22Rv1 (cell line): ENCODE measurements around the gene CX3CL1.

ENCODE experiments used
- H3K27ac ChIP-seq: fragments of 450-650 bp; 2 replicates; pipeline ENCODE4 v1.5.1; 2017
- ZFX ChIP-seq: fragments of 450-650 bp; IDR thresholded peaks from 2 replicates; pipeline ENCODE4 v1.6.1; 2017; ENCODE audit warnings: antibody characterized with exemption, borderline replicate concordance
- TF ChIP-seq, protein P1 (sequence below): fragments of 450-650 bp; IDR thresholded peaks from 2 replicates; pipeline ENCODE4 v1.5.1; 2017; ENCODE audit warnings: mild to moderate bottlenecking

The CX3CL1 gene

DNA sequence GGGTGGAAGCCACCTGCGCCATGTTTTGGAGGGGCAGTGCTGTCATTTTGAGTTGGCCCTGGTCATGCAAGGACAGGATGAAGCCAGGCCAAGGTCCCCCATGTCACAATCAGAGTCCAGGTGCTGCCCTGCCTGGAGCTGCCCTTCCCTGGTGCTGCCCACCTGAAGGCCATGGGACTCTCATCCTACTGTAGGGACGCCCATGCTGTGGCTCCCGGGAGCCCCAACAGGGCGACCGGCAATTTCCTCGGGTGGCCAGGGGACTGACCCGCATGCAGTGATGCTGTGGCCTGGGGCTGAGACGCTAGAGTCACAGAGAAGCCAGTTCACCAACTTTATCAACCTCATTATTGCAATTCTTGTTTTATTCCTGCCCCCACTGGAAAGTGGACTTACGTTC is 40.3 kb downstream of the CX3CL1 start:
- TF ChIP-seq, protein P1, sequence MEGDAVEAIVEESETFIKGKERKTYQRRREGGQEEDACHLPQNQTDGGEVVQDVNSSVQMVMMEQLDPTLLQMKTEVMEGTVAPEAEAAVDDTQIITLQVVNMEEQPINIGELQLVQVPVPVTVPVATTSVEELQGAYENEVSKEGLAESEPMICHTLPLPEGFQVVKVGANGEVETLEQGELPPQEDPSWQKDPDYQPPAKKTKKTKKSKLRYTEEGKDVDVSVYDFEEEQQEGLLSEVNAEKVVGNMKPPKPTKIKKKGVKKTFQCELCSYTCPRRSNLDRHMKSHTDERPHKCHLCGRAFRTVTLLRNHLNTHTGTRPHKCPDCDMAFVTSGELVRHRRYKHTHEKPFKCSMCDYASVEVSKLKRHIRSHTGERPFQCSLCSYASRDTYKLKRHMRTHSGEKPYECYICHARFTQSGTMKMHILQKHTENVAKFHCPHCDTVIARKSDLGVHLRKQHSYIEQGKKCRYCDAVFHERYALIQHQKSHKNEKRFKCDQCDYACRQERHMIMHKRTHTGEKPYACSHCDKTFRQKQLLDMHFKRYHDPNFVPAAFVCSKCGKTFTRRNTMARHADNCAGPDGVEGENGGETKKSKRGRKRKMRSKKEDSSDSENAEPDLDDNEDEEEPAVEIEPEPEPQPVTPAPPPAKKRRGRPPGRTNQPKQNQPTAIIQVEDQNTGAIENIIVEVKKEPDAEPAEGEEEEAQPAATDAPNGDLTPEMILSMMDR = no peak
- TF ChIP-seq ZFX = no peak
- no peak overlapping the region for H3K27ac ChIP-seq

DNA sequence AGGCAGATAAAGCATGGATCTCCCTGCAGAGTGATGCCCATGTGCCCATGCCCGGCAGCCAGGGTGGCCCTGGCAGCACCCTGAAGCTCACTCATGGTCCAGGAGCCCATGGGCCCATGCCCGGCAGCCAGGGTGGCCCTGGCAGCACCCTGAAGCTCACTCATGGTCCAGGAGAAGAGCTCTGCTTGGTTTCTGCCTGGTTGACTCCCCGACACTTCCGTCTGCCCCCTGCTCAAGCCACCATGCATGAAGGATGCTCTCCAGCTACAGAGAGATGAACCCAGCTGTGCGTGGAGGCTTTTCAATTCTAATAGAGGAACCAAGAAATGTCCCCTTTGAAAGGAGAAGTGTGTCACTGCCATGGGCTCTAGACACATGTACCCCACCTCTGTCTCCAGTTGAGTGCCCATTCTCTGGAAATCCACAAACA is 41.0 kb downstream of the CX3CL1 start:
- no peak for TF ChIP-seq ZFX
- TF ChIP-seq, protein P1 = no peak
- no peak overlapping the region for H3K27ac ChIP-seq

DNA sequence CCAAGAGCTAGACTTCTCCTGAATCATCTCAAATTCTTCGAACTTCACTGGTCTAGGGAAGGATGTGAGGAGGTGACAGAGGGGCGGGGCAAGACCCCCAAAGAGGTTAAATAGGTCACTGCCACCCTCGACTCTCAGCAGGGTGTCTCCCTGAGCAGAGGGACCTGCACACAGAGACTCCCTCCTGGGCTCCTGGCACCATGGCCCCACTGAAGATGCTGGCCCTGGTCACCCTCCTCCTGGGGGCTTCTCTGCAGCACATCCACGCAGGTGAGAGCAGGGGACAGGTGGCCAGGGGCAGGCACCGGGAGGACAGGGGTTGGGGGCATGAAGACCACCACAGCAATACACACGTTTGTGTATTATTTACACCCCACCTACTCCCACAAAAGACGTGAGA is 41.4 kb downstream of the CX3CL1 start:
- TF ChIP-seq, protein P1 = no peak
- TF ChIP-seq ZFX = no peak
- no peak overlapping the region for H3K27ac ChIP-seq

DNA sequence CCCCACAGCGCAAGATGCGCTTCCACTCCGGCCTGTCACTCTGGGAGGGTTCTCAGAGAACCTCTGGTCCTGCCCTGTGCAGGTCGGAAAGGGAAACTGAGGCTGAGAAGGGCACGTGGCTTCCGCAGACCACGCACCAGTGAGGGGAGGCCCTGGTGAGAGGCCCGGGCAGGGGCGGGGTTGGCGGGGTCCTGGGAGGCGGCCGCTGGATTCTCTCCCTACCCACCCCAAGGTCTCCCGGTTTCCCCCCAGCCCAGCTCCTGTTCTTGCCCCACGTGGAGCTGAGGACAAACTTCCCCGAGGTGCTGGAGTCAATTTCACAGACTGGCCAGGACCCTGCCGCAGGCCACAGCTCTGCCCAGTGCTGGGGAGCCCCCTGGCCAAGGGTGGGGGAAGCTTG is 43.8 kb downstream of the CX3CL1 start:
- no peak for TF ChIP-seq ZFX
- TF ChIP-seq, protein P1 = no peak
- no peak overlapping the region for H3K27ac ChIP-seq

DNA sequence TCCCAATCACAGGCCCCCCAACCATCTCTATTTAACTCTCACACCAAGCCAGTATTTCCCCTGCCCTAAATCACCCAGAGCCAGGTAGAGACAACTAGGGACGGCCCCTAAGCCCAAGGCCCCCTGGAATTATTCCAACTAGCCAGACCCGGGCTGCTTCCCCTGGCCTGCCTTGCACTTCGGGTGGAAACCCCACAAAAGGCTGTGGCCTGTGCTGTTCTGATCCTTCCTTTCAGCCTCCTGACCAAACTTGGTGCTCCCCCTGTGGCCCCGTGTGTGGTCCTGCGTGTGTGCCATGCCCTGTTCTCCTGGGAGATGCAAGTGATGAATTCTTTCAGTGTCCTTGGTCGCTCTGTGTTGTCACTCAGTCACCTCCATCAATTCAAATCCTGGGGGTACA is 47.2 kb downstream of the CX3CL1 start:
- H3K27ac ChIP-seq = no peak overlapping the region
- TF ChIP-seq ZFX = no peak
- TF ChIP-seq, protein P1 = no peak

DNA sequence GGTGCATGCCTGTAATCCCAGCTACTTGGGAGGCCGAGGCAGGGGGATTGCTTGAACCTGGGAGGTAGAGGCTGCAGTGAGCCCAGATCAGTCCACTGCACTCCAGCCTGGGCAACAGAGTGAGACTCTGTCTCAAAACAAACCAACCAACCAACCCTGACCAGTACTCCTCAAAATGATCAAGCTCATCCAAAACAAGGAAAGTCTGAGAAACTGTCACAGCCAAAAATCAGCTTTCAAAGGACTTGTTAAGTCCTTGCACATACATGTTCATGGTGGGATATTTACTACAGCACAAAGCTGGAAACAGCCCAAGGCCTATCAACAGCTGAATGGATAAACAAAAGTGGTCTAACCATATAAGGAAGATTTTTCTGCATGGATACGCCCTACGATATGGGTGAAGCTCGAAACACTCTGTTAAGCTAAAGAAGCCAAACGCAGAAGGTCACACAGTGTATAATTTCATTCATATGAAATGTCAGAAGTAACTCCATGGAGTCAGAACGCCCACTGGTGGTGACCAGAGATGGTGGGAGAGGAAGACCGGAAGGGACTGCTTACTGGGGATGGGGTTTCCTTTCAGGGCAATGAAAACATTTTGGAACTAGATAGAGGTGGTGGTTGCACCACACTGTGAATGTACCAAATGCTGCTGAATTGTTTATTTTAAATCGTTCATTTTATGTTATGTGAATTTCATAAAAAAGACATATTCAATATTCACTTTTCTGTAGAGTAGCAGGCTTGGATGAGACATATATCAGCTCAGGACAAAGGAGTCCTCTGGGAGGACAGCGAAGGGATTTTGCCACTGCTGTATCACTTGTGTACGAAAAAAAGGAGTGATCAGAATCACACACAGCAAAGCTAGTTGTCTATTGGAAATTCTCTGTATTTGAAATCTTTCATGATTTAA is 50.0 kb downstream of the CX3CL1 start:
- no peak for TF ChIP-seq ZFX
- TF ChIP-seq, protein P1 = peak; percentile 82
- peak overlapping the region; percentile 23; the same call in 1 of the 2 replicates for H3K27ac ChIP-seq

DNA sequence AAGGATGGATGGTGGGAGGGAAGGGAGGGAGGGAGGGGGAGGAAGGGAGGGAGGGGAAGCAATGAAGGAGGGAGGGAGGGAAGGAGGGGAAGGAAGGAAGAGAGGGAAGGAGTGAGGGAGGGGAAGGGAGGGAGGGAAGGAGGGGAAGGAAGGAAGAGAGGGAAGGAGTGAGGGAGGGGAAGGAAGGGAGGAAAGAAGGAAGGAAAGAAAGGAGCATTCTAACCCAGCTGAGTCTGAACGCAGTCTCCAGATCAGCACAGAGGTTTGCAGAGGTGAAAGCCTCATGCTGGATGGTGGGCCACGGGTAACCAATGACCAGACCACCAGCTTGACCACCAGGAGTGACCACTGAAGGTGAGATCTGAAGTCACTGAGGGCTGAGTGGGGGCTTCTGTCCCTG is 50.9 kb downstream of the CX3CL1 start:
- H3K27ac ChIP-seq = no peak overlapping the region
- TF ChIP-seq, protein P1 = no peak
- no peak for TF ChIP-seq ZFX
